Colon (tissue), 2 donors: ENCODE results near the gene GALNT15.

Experiments used
- FAIRE-seq: peaks from 2 replicates; lab custom pipeline; 2012; peaks lifted over from hg19 to GRCh38; lab: Jason Lieb, UNC
- donor health status: control.
- donor health status: control.

GALNT15 gene

DNA sequence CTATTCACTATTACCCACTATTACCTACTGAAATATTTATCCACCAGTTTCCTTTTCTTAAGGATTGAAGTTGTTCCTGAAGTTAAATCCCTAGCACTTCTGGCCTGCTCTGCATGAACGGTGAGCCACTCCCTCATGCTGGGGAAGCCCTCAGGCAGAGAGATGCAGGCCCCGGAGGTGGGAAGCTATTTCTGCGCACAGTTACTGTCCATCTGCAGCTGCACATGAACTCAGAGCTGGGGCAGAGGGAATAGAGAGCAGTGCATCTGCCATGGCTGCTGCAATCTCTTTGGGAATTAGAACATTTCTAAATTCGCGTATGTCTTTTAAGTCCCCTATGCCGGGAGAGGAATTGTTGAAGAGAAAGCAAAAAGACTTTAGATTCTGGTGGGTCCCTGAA lies 6.3 kb upstream of the GALNT15 start:
- no peak for FAIRE-seq

DNA sequence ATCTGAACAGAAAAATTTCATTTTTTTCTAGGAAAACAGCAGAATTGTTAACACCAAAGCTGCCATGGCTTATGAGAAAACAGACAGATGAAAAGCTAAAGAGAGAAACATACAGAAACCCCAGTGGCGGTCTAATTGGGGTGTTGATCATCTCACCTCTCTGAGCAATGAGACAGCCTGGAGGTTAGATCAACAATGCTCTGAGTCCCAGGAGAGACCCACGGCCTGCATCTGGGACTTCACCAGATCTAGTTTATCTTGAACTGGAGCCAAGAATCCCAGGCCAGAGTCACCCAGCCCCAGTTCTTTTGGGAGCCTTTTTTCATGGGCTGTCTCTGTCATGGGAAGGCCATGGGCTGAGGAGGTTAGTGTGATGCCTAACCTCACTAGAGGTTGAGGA lies 3.5 kb upstream of the GALNT15 start:
- no peak for FAIRE-seq

DNA sequence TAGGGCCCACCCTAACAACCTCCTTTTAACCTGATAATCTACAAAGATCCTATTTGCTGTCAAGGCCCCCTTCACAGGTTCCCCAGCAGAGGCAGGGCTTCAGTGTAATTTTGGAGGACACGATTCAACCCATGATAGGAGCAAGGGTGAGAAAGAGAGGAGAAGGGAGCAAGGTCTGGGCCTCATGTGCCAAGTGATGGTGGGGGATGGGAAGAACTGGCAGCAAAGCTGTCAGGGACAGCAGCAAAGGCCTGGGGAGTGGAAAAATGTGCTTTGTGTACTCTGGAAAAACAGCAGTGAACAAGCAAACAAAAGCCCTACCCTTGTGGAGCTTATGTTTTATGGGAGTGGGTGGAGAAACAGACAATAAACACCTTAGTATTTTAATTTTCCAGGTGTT lies 2.7 kb upstream of the GALNT15 start:
- no peak for FAIRE-seq

DNA sequence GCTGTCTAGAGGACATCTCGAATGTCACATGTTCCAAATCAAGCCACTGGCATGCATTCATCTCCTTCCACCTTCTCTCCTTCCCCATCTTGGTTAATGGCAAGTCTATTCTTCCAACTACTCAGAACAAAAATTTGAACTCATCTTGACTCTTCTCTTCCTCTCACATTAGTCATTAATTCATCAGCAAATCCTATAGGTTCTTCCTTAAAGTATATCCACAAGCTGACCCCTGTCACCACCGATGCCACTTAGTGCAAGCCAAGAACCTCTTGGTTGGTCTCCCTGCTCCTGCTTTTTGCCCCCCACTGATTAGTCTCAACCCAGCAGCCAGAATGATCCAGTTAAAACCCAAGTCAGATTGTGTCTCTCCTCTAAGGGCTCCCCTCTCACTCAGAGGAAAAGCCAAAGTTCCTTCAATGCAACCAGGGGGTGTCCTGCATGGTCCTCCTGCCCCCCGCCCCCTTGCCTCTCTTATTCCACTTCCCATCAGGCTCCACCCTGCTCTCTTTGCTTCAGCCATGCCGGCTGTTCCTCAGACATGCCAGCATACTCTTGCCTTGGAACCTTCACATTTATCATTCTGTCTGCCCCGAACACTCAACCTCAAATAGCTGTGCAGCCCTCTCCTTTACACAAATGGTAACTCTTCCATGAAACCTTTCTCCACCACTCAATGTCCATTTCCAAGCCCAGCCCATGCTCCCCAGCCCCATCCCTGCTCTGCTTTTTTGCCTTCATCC lies 1.0 kb upstream of the GALNT15 start:
- no peak for FAIRE-seq

DNA sequence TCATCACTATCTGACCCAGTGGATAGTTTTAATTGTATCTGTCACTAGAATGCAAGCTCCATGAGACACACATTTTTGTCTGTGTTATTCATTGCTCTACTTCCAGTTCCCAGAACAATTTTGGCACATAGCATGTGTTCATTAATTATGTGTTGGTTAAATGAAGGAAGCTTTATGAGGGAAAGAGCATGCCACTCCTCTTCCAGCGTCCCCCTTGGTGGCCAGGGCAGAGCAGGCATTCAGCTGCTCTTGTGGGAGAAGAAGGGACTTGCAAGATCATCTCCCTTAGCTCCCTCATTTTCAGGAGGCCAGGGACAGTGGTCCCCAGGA lies 489 bp upstream of the GALNT15 start:
- FAIRE-seq, result no peak

DNA sequence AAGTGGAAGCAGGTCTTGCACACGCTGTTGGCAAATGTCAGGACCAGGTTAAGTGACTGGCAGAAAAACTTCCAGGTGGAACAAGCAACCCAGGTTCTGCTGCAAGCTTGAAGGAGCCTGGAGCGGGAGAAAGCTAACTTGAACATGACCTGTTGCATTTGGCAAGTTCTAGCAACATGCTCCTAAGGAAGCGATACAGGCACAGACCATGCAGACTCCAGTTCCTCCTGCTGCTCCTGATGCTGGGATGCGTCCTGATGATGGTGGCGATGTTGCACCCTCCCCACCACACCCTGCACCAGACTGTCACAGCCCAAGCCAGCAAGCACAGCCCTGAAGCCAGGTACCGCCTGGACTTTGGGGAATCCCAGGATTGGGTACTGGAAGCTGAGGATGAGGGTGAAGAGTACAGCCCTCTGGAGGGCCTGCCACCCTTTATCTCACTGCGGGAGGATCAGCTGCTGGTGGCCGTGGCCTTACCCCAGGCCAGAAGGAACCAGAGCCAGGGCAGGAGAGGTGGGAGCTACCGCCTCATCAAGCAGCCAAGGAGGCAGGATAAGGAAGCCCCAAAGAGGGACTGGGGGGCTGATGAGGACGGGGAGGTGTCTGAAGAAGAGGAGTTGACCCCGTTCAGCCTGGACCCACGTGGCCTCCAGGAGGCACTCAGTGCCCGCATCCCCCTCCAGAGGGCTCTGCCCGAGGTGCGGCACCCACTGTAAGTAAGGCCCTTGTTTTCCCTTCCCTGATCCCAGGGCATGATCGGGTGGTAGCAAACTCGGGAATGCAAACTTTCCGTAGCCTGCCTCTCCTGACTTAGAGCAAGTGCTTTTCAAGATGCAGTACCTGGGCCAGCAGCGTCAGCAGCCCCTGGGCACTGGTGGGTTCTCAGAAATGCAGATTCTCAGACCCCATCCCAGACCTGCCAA lies 759 bp downstream of the GALNT15 start:
- no peak for FAIRE-seq

DNA sequence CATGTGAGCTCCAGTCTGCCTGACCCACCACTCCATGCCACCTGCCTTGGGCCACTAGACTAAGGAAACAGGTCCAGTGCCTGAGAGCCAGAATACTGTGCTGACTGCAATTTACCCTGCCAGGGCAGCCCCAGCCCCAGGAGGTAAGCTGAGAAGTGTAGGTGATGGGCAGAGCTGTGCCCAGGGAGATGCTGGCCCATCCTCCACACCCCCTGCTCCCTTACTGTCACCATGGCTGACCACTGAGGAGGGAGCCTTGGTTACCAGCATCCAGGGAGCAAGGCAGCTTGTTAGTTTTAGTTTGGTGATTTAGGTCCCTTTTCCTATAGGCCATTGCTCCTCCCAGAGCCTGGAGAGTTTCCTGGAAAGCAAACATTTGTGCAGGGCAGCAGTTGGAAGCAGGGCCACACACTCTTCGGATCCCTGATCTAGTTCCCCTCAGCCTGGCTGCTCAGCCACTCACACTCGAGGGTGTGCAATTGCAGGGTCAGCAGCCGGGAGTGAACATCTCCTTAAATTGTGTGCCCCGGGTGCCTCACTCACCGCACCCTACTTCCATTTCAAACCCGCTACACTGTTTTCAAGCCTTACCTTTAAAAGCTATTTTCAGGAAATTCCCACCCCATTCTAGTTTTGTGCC lies 2.0 kb downstream of the GALNT15 start:
- FAIRE-seq, result no peak

DNA sequence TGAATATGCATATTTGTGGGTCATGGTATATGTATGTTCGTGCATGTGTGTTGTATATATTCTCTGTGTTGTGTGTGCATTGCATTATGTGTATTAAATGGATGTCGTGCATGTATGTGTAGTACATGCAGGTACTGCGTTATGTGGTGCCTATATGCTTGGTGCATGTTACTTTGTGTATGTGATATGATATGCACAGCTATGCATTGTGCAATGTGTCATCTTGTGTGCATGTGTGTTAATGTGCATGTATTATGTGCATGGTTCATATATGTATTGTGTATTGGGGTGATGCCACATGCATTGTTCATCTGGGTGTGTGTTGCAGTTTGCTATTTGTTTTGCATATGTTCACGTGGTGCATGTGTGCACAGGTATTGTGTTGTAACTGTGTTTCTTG lies 2.9 kb downstream of the GALNT15 start:
- no peak for FAIRE-seq

DNA sequence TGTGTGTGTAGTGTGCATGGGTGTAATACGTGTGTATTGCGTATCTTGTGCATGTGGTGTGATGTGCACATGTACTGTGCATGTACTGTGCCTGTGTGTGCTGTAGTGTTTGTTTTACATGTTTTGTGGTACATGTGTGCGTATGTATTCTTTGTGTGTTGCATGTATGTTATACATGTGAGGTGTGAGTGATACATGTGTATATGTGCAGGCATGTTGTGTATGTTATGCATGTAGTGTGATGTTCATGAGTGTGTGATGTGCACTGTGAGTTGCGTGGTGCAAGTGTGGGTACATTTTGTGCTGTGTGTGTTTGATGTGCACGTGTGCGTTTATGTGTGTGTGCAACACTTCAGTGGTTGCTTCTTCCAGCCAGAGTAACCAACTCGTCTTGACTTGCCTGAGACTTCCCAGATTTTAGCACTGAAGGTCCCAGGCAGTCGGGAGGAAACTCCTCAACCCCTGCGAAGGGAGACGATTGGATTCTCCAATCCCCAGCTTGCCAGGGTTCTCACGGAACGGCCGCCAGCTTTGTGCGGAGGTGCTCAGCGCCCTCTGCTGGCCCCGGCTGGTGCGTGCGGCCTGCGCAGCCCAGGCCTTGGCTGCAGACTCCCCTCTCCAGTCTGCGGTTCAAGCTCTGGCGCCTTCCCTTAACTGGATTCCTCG lies 3.6 kb downstream of the GALNT15 start:
- no peak for FAIRE-seq

DNA sequence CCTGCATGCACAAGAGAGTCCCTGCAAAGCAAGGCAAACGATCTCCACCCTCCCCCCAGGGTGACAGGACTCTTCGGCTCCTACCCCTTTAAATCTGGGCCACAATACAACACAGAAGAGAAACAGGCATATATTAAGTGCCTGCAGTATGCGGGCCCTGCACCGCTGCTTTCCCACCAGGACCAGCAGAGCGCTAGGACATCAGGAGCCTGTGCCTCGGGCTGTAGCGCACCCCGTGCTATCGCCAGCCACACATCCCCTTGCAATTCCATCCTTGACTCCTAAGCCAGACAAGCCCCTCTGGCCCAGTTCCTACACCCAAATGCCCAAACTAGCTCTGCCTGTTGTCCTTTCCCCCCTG lies 4.1 kb downstream of the GALNT15 start:
- FAIRE-seq, result no peak

DNA sequence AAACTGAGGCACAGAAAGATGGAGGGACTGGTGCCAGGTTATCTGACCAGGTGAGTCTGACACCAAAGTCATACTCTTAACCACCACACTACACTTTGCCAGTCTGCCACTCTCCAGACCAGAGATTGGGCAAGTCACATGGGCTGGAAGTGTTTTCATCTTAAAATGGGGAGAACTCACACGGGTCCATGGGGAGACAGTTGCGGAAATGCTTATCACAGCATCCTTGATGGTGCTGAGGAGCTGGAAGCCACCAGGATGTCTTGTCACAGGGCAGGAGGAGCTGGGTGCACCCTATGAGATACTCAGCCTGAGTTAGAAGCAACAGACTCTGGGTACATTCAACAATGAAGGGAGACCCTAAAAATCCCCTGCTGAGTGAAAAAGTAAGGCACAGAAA lies 4.8 kb downstream of the GALNT15 start:
- FAIRE-seq, result no peak

DNA sequence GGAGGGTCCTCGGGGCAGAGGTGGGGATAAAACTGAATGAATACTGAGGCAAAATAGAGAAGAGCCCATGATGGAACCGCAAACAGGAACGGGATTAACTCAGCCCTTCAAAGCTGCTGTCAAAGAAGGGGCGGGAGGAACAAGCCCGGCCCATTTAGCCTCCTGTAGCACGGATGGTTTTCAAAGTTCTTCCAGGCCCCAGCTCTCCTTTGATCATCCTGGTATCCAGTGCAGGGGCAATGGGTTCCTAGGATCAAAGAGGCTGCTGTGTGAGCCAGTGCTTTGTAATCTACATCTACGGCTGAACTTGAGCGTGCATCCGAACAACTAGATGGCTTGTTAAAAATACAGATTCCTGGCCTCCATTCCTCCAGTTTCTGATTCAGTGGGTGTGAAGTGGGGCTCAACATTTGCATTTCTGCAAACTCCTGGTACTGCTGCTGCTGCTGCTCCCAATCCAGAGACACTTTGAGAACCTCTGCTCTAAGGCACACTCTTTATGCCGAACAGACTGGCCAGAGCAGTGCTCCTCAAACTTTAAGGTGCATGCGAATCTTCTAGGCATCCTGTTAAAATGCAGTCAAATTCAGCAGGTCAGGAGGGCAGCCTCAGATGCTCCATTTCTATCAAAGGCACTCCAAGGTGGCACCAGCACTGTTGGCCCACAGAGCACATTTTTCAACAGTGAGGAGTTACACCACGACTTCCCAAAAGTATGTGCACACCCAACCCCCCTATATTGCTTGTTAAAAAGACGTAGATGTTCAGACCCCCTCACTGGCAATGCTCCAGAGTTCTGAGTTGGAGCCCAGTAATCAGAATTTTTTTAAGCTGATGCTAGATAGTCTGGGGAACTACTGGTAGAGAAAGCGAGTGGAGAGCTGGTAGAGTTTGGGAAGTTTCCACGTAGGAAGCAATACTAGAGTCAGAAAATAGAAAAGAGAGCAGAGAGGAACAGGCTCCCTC lies 5.6 kb downstream of the GALNT15 start:
- no peak for FAIRE-seq

DNA sequence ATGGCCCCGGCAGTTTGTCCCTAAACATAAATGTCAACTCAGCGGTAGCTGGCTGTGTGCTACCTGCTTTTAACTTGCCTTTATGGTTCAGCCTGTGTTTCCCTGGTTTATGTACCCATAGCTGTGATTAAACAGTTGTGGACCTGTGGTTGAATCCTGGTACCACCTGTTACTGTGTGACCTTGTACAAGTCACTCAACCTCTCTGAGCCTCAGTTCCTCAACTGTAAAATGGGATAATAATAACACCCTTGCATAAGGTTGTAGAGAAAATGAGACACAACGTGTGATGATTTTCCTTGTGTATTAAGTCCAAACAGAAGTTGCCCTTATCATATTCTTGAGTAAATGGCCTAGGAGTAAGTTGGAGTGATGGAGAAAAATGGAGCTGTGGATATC lies 6.3 kb downstream of the GALNT15 start:
- no peak for FAIRE-seq

DNA sequence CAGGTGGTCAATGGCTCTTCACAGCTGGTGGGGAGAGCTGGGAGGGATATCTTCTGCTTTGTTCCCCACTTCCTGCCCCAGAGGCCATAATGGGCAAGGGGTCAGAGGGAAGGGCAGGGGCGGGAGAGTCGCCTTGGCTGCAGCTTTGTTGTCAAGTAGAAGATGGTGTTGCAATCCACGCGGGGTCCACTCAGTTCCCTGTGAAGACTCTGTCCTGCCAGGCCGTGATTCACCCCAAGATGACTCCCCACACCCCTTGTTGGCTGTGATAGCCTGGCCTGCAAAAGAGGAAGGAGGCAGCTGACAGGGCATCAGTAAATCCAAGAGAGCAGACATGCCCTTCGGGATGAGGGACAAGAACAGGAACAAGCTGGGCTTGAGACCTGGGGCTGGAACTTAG lies 6.9 kb downstream of the GALNT15 start:
- FAIRE-seq, result no peak

DNA sequence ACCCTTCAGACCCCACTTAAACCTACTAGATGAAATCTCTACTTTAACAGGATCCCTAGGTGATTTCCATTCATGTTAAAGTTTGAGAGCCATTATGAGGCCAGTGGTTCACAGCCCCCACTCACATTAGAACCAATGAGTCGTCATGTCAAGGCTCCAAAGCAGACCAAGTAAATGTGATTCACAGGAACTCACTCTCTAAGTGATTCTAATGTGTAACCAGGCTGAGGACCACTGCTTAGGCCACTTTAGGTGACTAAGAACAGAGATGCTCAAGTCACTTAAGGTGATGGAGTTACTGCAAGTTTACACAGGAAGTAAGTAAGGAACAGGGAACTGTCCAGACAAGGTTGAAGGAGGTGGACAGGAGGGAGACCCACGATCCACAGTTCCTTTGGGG lies 7.7 kb downstream of the GALNT15 start:
- FAIRE-seq, result no peak

DNA sequence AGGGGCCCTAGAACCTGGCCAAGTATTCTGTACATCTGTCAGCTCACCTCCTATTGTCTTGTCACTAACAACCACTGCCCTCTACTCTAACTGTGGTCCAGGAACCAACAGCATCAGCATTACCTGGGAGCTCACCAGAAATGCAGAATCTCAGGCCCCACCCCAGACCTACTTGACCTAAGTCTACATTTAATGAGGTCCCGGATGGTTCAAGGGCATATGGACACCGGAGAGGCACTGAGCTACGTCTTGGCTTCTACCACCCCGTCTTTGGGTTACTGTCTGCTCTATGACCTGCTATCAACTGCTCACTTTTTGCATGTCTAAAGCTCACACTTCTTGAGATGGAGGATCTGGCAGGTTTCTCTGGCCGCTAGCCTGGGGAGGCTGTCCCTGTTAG lies 8.1 kb downstream of the GALNT15 start:
- FAIRE-seq, result no peak

DNA sequence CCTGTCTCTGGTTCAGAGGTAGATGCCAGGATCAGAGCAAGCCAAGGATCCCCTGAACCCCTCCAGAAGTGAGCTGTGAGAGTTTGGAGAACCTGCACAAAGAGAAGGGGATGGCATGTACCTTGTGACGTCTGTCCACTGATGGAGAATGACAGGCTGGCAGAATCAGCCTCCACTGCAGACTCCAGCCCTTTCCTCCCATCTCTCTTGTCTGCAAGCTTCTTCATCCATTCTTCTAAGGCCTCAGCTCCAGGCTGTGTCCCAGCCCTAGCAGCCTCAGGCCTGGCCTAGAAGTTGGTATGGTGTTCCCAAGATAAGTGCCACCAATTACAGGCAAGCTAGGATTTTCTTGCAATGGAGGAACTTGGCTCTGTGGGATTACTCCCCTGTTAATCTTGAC lies 8.6 kb downstream of the GALNT15 start:
- FAIRE-seq, result no peak

DNA sequence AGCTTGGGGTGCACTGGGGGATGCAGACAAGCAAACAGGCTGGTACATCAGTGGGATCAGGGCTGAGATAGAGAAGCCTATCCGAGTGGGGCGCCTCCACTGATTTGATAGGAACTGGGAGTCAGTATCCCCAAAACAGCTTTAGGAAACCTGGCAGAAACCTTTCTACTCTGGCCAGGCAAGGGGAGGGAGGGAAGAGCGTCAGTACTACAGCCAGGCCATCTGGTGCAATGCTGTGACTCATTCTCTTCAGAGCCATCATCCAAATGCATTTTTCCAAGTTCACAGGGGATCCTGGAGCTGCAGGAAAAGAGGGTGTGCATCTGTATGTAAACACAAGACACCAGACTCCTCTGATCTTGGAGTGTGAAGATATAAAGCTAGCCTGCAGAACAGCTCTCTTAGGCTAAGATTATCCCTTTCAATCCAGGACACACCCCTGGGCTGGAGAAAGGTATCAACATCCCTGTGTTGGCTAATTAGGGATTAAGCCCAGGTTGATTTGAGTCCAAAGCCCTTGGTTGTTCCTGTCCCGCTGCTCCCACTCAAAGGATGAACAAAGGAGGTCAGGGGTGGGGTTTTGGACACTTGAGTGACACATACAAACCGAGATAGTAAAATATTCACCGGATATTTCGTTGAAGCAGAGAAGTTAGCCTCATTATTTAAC lies 9.3 kb downstream of the GALNT15 start:
- FAIRE-seq, result no peak

DNA sequence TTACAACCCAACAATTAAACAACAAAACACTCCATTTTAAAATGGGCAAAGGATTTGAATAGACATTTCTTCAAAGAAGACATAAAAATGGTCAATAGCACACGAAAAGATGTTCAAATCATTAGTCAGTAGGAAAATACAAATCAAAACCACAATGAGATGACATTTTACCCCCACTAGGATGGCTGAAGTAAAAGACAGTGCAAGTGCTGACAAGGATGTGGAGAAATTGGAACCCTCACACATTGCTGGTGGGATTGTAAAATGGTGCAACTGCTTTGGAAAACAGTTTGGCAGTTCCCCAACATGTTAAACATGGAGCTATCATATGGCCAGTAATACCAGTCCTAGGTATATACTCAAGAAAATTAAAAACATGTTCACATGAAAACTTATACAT lies 11.6 kb downstream of the GALNT15 start:
- FAIRE-seq, result no peak

DNA sequence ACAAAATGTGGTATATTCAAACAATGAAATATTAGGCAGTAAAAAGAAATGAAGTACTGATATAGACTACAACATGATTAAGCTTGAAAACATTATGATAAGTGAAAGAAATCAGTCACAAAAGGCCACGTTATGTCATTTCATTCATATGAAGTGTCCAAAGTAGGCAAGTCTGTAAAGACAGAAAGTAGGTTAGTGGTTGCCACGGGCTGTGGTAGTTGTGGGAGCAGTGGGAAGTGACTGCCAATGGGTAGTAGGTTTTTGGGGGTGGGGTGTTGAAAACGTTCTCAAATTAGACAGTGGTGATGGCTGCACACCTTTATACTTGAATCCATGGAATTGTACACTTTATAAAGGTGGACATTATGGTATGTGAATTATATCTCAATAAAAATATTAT lies 12.1 kb downstream of the GALNT15 start:
- no peak for FAIRE-seq

DNA sequence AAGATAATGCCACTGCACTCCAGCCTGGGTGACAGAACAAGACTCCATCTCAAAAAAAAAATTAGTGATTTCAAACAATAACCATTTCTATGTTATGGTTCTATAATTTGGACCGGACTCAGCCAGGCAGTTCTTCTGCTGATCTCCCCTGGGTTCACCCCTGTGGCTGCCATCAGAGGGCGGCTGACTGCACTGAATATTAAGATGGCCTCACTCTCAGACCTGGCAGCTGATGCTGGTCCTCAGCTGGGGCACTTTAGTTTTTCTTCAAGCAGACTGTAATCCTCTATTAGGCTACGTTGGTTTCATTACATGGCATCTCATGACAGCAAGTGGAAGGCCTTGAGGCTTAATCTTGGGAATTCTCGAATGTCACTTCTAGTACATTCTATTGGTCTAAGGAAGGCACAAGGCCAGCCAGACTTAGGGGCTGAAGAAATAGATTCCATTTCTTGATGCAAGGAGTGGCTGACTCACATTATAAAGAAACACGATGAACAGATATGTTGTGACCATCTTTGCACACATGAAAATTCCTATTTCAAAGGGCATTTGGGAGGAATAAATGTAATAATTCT lies 12.8 kb downstream of the GALNT15 start:
- FAIRE-seq, result no peak
